Caki2 (cell line): ENCODE measurements around the gene KCNH1. TPM values are rescaled to one million over a fixed set of nuclear protein-coding genes. Genes with fewer than 3 reads are reported as not detected.

ENCODE experiments used
- DNase-seq: peaks from one replicate; pipeline ENCODE4 v3.0.0-alpha.2; 2015; ENCODE audit warnings: low read depth
- in situ Hi-C: cut with HindIII; loops from 2 replicates; pipeline ENCODE4 v1.10.0; 2016; ENCODE audit warnings: low sequenced_read_pairs, low pct_unique_long_range_greater_than_20kb, mixed read lengths
- total RNA-seq: library from RNA; depleted of rRNA; stranded (reverse); fragments of >200 nt; shearing (Covaris generic); gene quantifications from 2 replicates; pipeline ENCODE4 v1.2.3, GENCODE V29; 2014; ENCODE audit warnings: low replicate concordance

KCNH1 gene
- total RNA-seq, 1 experiment from 2014 or later, result 2.0 TPM

DNA sequence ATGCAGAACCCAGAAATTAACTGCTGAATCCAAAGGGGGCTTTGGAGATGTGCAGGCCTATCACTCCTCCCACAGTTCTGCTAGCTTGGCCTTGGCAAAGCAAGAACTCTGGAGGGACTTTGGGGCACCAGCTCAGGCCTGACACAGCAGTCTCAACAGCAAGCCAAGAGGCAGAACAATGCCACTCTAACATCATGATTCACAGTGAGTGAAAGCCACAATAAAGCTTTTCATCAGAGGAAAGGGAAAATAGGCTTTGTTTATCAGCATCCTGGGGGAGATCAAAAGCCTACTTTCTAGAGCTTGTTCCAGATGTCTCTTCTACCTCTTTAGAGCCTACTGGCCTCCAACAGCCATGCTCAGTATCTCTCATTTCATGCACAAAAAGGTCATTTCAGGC, 283.4 kb downstream of the KCNH1 start:
- in situ Hi-C loops, result no loop called here

DNA sequence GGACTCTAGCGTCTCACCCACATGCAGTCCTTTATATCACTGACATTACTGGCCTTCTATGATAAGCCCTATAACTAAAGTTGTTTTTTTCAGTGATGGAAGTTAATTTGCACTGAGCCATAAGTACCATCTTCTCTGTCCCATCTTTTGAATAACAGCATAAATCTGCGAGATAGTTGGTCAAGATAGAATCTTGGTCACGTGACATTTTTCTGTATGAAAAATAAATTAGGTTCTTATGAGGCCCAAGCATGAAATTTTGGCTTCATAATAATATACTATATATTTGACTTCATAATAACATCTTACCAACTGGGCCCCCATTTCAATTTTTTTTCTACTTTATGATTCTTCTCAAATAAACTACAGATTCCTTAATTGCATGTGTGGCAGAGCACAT, 285.5 kb downstream of the KCNH1 start:
- DNase-seq, result no peak
- in situ Hi-C loops, result no loop called here

More for the DNA sequence above, 283.4 kb downstream of the KCNH1 start:
- DNase-seq, result no peak

DNA sequence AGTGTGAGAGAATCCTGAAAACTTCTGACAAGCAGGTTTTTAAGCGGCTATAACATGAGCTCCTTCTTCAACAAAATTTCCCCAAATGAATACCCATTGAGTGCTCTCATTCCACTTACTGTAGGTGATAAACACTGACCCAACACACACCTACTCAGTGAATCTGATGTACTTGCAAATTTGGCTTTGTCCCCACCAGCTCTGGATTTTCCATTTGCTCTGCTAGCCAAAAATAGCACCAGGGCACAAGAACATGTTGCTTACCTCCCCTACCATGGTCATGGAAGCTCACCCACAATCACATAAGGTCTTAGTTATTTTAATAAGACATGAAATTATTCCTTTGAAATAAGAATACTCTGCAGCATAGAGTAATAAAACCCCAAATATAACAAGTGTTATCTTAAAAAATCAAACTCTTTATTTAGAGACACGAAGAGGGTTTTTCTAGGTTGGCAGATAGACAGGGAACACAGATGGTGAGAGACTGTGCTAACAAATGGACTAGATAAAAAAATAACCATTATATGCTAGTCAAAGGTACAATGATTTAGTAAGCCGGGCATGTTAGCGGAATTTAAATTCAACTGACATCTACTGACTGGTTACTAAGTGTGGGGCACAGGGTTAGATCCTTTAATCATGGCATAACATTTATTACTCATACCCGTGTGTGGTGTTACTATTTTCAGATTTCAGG, 291.9 kb downstream of the KCNH1 start:
- in situ Hi-C loops, result no loop called here
- DNase-seq, result no peak

DNA sequence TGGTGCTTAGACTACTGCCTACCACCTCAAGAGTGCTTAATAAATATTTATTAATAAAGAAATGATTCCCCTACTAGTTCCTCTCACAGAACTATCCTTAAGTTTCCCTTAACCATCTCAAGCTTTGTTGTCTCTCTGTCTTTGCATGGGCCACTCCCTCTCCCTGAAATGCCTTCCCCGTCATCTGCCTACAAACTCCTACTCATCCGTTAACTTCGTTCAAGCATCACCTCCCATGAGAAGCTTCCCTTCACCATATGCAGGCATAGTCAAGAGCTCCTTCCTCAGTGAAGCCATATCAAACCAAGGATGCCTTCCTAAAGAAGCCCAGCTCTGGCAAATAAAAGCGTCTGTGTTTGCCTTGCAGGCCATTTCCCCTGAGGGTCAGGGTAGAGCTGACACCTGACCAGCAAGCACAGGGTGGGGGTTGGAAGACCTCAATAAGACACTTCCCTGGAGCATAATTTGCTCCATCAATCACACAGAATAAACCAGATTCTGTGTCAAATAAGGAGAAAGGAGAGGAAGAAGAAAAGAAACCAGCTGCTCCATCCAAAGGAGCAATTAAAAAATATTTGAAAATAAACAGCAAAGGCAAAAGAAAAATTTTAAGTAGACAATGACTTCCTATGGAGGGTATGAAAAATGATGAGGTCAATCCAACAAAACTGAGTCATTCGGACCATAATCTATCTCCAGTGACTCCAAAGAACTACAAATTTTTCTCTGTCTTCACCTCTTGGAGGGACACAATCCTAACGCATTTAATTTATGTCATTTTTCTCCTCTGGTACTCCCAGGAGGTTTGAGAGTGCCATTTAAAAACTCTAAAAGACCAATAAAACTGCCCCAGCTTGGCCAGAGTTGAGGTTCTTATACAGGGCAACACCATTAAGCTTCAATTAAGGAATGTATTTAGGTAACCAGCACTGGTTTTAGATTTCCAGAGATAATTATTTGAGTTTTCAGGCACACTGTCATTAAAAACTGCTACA, 303.6 kb downstream of the KCNH1 start:
- in situ Hi-C loops, result no loop called here
- no peak for DNase-seq

DNA sequence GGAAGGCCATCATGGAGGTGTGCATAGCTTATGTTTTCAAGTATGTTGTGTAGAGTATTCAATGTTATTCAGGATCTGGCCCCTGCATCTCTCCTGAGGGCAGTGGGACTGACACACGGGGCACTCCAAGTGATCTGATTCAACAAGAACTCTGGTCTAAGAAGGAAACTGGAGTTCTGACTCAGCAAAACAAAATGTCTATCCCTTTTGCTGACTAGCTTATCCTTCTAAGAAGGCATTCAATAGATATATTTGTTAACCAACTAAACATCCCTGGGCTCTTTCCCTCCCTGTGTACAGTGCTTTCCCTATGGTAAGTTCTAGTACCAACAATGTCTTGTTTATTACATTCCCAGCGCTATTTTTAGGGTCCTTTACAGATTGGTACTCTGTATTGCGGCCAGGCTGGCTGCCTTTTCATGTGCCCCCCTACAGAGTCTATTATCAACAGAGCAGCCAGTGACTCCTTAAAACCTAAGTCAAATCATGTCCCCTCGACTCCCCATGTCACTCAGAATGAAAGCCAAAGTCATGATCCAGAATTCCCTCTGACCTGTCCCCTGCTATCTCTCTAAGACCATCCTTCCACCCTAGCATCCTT, 304.9 kb downstream of the KCNH1 start:
- in situ Hi-C loops, result no loop called here
- DNase-seq, result no peak

DNA sequence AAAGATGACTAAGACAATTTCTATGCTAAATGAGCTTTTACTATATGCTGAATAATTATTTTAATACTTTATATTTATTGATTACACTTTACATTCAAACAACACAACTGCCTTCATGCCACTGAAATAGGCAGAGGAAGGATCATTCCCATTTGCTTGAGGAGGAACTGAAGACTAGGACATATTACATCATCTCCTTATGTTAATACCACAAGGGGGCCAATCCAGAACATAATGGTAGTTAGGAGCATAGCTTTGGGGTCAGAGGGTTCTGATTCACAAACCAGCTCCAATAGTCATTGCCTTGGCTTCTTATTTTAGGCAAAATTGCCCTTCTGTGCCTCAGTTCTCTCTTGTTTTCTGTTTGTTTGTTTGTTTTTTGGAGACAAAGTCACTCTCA, 306.5 kb downstream of the KCNH1 start:
- in situ Hi-C loops, result no loop called here
- DNase-seq, result no peak

DNA sequence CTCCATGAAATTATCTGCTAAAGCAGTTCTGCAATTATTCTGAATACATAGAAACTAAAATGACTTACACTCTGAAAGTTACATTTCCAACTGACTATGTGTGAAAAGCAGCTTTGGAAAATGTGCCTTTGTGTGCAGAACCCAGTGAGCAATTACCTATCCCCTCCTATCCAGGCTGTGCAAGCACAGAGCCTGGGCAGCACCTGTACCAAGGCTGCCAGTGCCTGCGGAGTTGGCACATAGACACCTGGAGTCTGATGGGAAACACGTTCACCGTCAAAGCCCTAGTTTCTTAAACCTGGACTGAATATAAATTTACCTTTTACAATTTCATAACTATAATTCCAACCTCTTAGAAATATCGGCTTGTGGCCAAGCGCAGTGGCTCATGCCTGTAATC, 307.3 kb downstream of the KCNH1 start:
- DNase-seq, result no peak
- in situ Hi-C loops, result no loop called here

DNA sequence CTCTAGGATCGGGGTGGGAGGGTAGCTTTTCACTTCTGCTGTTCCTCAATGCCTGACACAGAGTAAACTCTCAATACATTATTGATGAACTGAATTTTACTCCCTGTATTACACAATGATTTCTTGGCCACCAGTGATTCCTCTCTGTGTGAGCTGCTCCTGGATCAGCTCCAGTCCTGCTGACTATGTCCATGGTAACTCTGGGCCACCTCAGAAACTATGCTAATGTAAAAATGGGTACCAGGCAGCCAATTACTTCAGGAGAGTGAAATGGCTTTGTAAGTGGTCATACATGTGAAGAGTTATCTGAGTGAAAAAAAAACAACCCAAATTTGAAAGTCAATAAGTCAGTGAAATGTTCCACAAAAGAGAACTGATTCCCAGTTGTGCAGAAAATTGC, 311.0 kb downstream of the KCNH1 start:
- in situ Hi-C loops, result no loop called here
- no peak for DNase-seq

DNA sequence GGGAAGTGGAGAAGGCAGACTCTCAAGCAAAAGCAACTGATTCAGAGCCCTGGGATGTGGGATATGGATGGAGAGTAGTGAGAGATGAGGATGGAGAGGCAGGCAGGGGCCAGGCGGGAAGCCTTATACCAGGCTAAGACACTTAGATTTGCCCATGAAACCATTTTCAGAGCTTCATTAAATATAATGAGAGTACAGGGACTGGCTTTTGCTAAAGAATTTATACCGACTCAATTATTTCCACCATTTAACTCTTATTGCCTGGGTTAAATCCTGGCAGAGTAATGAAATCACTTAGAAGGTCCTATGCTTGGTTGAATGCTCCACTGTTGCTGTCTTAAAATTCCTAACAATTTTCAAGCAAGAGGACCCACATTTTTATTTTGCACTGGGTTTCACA, 311.7 kb downstream of the KCNH1 start:
- in situ Hi-C loops, result no loop called here
- DNase-seq, result no peak

DNA sequence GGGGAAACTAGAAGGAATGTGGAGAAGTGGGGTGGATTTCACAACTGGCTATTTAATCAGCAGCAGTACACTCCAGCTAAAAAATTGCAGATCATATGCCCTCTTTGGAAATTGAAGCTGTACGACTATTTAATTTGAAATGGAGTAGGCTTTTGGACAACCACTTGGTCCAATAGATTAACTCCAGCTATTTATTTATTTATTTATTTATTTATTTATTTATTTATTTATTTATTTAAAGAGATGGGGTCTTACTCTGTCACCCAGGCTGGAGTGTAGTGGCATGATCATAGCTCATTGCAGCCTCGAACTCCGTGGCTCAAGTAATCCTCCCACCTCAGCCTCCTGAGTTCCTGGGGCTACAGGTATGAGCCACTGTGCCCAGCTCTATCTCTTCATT, 312.3 kb downstream of the KCNH1 start:
- no peak for DNase-seq
- in situ Hi-C loops, result no loop called here

DNA sequence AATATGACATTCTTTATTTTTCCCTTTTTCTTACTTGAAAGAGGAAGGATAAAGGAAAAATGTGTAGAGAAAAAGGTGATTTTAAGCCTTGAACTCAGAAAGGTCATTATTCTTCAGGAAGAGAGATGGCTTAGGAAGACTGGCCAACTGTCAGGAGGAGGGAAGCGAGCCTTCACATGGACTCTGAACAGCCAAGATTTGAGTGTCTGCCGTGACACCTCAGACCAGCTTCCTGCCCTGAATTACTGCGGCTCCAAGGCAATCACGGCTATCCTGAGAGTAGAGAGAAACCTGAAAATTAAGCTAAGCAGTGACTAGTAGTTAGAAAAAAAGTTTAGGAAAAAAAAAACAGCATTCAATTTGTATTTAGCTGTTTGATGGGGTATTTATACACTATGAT, 314.7 kb downstream of the KCNH1 start:
- no peak for DNase-seq
- in situ Hi-C loops, result no loop called here

DNA sequence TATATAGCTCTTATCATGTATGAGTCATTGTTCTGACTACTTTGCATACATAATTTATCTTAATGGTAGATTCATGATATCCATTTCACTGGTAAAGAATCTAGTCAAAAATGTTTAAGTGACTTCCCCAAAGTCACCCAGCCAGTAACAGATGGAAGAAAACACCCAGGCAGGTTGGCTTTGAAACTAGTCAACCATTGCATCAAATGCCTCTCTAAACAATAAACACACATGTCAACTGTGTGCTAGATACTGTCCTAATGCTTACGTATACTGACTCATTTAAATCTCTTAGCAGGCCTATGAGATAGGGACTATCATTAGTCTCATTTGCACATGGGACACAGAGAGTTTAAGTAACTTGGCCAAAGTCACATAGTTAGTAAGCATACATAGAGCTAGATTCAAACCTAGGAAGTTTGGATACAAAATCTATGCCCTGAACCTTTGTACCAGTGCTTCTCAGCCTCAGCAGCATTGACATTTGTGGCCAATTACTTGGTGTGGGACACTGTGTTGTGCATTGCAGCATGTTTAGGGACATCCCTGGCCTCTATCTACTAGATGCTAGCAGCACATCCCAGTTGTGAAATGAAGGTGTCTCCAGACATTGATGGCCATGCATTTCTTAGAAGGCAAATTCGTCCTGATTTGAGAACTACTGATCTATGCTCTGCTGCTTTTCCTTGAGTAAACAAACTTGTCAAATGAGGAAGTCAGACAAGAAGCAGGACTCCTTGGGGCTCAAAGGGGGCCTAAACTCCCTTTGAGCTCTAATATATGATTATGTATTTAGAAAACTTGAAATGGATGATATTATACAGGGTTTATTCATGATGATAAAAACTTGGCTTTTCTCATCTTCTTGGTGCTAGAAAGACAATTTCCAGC, 316.3 kb downstream of the KCNH1 start:
- in situ Hi-C loops, result no loop called here

DNA sequence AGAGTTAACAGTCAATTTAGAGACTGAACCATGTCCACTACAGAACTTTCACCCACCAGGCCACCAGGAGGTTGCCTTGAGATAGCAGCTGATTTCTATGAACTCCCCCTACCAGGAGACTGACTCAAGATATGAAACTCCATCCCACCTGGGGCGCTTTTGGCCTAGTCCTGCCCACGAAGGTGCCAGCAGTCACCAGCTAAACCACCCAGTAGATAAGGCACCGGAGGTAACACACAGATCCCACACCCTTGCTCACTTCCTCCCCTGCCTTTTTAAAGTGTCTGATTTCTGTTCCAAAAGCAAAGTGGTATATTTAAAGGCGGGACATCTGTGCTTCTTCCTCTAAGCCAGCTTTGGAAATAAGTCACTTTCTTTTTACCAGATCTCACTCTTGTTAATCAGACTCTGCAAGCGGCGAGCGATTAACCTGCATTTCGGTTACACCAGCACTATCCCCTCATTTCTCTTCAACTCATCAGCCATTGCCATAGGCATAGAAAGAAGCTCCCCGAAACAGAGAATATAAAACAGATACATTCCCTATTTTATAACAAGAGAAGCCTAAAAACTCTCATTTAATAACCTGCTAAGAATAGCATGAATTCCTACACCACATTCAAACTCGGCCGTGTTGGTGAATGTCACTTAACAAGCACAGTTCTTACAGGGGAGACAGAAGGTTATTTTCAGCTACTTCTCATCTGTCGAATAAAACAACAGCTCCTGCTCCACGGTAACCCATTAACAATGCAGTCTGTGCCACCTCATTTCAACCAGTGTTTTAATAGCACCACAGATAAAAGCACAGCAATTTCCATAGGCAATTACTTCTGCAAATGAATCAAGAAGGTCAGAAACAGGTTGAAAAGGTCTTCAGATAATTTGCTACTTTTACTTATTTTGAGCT, 318.1 kb downstream of the KCNH1 start:
- in situ Hi-C loops, result no loop called here
- DNase-seq, result no peak

More for the DNA sequence above, 316.3 kb downstream of the KCNH1 start:
- DNase-seq, result no peak

DNA sequence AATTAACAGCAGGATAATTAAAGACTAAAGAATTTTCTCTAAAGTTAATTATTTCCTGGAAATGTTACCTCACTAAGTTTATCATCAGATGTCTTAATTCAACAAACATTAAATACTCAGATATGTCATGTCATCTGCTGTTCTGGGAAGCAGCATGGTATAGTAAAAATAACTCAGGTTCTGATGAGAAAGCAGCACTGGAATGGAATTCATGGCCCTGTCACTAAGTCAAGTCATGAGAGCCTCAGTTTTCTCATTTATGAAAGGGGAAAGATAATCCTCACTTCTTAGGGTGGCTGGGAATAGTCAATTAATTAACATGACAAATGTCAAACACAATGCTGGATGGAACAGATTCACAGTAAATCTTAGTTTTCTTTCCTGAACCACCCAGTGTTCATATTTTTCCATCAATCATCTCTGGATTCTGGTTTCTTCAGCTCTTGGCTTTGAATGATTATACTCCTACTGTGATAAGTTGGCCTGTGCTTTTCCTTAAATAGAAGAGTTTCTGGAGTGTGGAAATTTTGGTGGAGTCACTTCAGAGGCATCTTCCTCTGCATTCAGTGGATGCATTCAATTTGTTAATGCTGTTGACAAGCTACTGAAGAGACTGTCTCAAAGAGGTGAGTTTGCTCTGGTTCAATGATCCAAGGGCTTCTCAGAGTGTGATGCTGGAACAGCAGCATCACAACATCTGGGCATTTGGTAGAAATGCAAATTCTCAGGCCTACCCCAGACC, 319.4 kb downstream of the KCNH1 start:
- DNase-seq, result no peak
- in situ Hi-C loops, result no loop called here

DNA sequence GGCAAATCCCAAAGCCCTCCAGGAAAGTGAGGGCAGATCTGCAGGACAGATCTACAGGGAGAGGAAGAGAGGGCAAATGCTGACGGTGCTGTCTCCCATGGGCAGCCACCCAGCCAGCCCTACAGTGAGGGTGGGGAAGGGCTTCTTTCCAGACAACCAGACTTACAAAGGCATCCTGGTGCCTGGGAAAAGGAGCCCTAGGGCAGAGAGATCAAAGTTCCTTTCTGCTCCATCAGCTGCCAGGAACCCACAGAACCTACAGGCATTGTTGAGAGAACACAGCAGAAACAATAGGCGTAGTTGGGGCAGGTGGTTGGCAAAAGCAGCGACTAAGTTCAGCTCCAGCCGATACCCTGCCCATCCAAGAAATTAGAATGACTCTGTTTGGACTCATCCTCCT, 332.4 kb downstream of the KCNH1 start:
- in situ Hi-C loops, result no loop called here
- no peak for DNase-seq

DNA sequence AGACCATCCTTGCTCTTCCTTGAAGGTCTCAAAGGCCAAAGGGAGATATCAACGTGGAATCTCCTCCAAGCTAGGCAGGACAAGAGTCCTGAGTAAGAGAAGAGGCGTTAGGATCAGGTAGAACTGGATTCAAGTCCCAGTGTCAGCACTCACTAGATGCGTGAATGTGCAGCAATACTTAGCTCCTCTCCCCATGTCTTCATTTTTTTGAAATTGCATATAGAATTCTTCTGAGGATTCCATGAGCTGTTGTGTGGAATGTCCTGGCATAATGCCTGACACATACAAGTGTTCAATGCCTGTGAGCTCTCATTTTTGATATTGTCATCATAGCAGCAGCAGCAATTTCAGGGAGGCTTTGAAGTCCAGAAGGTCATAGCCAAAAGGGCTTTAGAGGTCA, 333.2 kb downstream of the KCNH1 start:
- in situ Hi-C loops, result no loop called here
- no peak for DNase-seq

DNA sequence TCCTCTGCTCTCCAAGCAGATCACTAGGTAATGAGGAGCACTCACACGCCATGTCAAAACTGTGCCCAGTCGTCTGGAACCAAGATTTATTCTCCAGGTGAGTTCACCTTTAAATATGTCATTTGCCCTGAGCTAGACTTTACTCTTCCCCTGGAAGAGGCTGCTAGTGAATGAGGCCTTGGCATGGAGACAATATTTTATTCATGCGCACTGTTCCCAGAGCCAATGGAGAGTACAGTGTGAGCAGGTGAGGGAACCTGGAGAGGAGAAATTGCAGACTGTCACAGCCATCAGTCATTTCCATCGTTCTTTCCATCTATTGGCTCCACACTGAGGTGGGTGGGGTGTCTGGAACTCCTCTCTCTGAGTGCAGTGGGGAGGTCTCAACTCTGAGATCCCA, 333.6 kb downstream of the KCNH1 start:
- in situ Hi-C loops, result no loop called here
- no peak for DNase-seq
